ENCODE measurements around the gene JAM2. TPM values are rescaled to one million over a fixed set of nuclear protein-coding genes. Genes with fewer than 3 reads are reported as not detected.

Gene JAM2
- total RNA-seq, 1 experiment from 2014 or later = 2.6 TPM

DNA sequence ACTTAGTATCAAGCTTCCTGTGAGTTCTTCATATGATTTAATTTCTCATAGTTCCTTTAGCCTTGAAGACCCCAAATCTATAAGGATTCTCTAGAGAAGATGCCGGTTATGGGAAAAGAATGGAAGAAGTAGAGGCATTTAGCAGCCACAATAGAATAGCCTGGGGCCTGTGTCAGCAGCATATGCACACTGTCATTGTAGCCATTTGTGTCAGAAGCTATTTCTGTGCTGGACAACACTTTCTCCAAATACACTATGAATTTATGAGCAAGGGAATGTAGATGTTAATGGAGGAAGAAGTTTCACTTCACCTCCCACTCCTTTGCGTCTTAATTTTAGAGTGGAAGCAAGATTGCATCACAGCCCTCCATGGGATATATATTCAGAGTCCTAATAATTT lies 17.4 kb downstream of the JAM2 start:
- no peak overlapping the region for H2AFZ ChIP-seq (ENCODE audit: low read length)
- no peaks in the 10 kb centered on the region for H3K4me1 ChIP-seq (ENCODE audit: insufficient read depth, low read length)
- H4K20me1 ChIP-seq (ENCODE audit: control insufficient read depth, insufficient read depth, insufficient read length) = no peaks in the 10 kb centered on the region
- H2BK120ac ChIP-seq (ENCODE audit: low read depth, low read length, poor library complexity, severe bottlenecking) = no peak overlapping the region
- no peak overlapping the region for H3K18ac ChIP-seq (ENCODE audit: insufficient read length, low read depth, low read length)
- Mint-ChIP-seq H3K4me1 (peaks cover 24 to 26% of the 10 kb centered on the region in 2 experiments), H3K4me3 (no peak overlapping the region), H3K27me3 (ENCODE audit: low read depth) (no peaks in the 10 kb centered on the region), H3K27ac (no peak overlapping the region; a peak in 1 of 7 replicates), H3K36me3 (ENCODE audit: insufficient read depth in 1 of 3, low read depth in 3 of 3) (peaks cover 0 to 11% (median 3%) of the 10 kb centered on the region in 3 experiments; a peak in 3 of 7 replicates), H3K9me3 (peaks cover 4 to 6% of the 10 kb centered on the region in 2 experiments; a peak in 3 of 5 replicates)
- no peak overlapping the region for H3K23ac ChIP-seq (ENCODE audit: insufficient read length, low read depth, low read length)
- H2BK5ac ChIP-seq (ENCODE audit: insufficient read length, low read length) = no peak overlapping the region
- DNase-seq = no peak
- H2BK20ac ChIP-seq (ENCODE audit: low read depth, low read length, poor library complexity, severe bottlenecking) = no peak overlapping the region
- H3K9me3 ChIP-seq (ENCODE audit: control insufficient read depth, low read depth, low read length) = no peaks in the 10 kb centered on the region
- H2BK15ac ChIP-seq (ENCODE audit: low read depth, low read length) = no peak overlapping the region
- no peak overlapping the region for H4K8ac ChIP-seq (replicated peaks; ENCODE audit: insufficient read length, low read depth, low read length)
- H3K4me2 ChIP-seq (ENCODE audit: insufficient read depth, insufficient read length, low read length) = no peak overlapping the region
- no peak overlapping the region for H4K91ac ChIP-seq (ENCODE audit: insufficient read length, low read depth, low read length)
- H3K14ac ChIP-seq (ENCODE audit: insufficient read depth, low read length) = no peak overlapping the region
- H3K56ac ChIP-seq (ENCODE audit: insufficient read length, low read depth, low read length) = no peak overlapping the region
- H2AK5ac ChIP-seq (ENCODE audit: insufficient read length, low read length) = no peak overlapping the region
- no peak overlapping the region for H3K9ac ChIP-seq (ENCODE audit: extremely low read depth, insufficient read length, low read length)
- H3K27me3 ChIP-seq (ENCODE audit: insufficient read depth, low read length) = no peaks in the 10 kb centered on the region
- no peaks in the 10 kb centered on the region for H3K79me2 ChIP-seq (ENCODE audit: insufficient read depth, low read length)
- no CpG with 5 or more reads among the region's 2 CpGs for WGBS (ENCODE audit: extremely low coverage, insufficient read length, low lambda C conversion rate)
- TF ChIP-seq, protein P1, sequence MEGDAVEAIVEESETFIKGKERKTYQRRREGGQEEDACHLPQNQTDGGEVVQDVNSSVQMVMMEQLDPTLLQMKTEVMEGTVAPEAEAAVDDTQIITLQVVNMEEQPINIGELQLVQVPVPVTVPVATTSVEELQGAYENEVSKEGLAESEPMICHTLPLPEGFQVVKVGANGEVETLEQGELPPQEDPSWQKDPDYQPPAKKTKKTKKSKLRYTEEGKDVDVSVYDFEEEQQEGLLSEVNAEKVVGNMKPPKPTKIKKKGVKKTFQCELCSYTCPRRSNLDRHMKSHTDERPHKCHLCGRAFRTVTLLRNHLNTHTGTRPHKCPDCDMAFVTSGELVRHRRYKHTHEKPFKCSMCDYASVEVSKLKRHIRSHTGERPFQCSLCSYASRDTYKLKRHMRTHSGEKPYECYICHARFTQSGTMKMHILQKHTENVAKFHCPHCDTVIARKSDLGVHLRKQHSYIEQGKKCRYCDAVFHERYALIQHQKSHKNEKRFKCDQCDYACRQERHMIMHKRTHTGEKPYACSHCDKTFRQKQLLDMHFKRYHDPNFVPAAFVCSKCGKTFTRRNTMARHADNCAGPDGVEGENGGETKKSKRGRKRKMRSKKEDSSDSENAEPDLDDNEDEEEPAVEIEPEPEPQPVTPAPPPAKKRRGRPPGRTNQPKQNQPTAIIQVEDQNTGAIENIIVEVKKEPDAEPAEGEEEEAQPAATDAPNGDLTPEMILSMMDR (conservative IDR thresholded peaks at IDR 0.05) = no peak
- no peak overlapping the region for H4K5ac ChIP-seq (ENCODE audit: insufficient read length, low read depth, low read length)
- H2BK12ac ChIP-seq (ENCODE audit: insufficient read length, low read depth, low read length) = no peak overlapping the region
- H3K27ac ChIP-seq (ENCODE audit: insufficient read length, low read depth, low read length) = no peak overlapping the region
- H3K79me1 ChIP-seq (ENCODE audit: insufficient read depth, low read depth, low read length, poor library complexity, severe bottlenecking) = no peaks in the 10 kb centered on the region
- H3T11ph ChIP-seq (ENCODE audit: low read length) = no peak overlapping the region
- no peak overlapping the region for H3K4ac ChIP-seq (ENCODE audit: low read depth, low read length)
- H3K23me2 ChIP-seq (ENCODE audit: insufficient read length, low read depth, low read length, poor library complexity, severe bottlenecking) = no peaks in the 10 kb centered on the region
